Neuron (in vitro differentiated cells): ENCODE measurements around the gene LRRC42.
A peak's percentile ranks its signal among the peaks of the same experiment; 100 is the strongest.

Experiments
- H2AFZ ChIP-seq: one replicate; pipeline ENCODE4 v1.6.1; 2013; ENCODE audit warnings: low read depth, mild to moderate bottlenecking, inconsistent platforms, low read length, moderate library complexity
- H3K27me3 ChIP-seq: one replicate; pipeline ENCODE4 v1.6.1; 2013; ENCODE audit warnings: low read length; ENCODE audit not compliant: insufficient read depth
- H3K36me3 ChIP-seq: one replicate; pipeline ENCODE4 v1.6.1; 2013; ENCODE audit warnings: low read length; ENCODE audit not compliant: insufficient read depth
- H3K4me1 ChIP-seq: one replicate; pipeline ENCODE4 v1.6.1; 2013; ENCODE audit warnings: low read length; ENCODE audit not compliant: insufficient read depth
- H3K4me3 ChIP-seq: 2 replicates; pipeline ENCODE4 v1.5.1; 2013; ENCODE audit warnings: mild to moderate bottlenecking, low read length, moderate library complexity
- H3K9me3 ChIP-seq: one replicate; pipeline ENCODE4 v1.6.1; 2013; ENCODE audit warnings: low read length

LRRC42 gene

DNA sequence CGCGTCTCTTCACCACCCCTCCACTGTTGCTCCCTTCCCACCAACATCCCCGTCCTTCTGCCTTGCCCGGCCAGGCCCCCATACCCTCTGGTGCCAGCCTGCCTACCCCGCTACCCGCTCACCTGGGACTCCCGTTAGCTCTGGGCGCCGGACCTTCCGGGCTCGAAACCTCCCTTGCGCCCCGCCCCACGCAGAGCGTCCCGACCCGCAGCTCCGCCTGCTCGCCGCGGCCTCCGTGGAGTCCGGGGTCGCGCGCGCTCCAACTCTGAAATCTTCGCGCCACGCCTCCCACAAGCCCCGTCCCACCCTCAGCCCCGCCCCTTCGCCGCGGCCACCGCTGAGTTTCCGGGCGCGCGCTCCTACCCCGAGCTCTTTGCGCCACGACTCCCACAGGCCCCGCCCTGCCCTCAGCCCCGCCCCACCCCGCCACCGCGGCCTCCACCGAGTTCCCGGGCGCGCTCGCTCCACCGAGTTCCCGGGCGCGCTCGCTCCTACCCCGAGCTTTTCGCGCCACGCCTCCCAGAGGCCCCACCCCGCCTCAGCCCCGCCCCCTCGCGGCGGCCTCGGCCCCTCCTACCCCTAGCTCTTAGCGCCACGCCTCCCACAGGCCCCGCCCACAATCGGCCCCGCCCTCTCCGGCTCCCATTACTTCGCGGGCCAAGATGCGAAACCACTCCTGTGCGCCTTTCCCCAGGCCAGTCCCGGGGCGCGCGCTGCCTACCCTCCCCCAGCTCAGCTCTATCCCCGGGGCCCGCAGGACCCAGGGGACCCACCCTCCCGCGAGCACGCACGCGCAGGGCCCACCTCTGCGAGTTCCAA, 508 bp upstream of the LRRC42 start, which contains the start of gene IFT25:
Gene IFT25, minus strand, starts transcription at position 267 of the 819 bp plus-strand sequence. CDS start 5,617 bp downstream, outside the sequence.
- Histone ChIP-seq H3K27me3 (no peaks in the 10 kb centered on the region), H3K4me3 (peak within 1 kb of the TSS; percentile 96), H3K36me3 (no peaks in the 10 kb centered on the region)

DNA sequence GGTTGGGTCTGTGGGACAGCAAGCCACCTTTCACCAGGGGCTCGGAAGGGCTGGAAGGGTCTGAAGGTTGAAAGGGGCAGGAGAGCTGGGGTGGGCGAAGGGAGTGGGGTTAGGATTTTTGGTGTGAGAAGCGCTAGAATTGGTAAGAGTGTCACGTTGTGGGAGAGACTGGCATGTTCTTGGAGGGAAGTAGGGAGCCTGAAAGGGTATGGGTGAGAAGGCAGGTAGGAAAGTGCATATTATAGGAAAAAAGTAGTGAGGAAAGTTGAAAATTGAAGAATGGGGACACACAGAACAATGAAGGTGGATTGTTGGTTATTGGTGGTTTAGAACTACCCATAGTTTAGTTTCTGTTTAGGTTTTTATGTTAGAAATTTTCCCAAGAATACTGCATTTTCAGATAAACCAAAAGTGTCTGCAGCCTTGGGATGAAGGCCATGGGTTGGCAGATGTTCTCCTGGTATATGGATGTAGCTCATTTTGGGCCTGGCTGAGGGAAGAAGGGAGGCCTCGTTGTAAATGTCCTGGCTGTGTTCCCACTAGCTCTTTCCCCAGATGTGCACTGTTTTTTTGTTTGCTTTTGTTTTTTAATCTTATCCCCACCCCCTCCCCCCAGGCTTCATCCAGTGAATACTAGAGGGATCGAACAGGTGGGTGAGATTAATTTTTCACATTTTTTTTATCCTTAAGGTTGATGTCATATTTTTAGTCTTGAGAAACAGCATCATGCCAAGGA, 1.2 kb downstream of the LRRC42 start:
- Histone ChIP-seq H3K36me3 (peaks cover 5% of the 10 kb centered on the region), H2AFZ (no peak overlapping the region), H3K4me3 (peak overlapping the region; percentile 57), H3K27me3 (no peaks in the 10 kb centered on the region), H3K9me3 (no peaks in the 10 kb centered on the region), H3K4me1 (peaks cover 32% of the 10 kb centered on the region)

More for the DNA sequence above, 508 bp upstream of the LRRC42 start, which contains the start of gene IFT25:
- Histone ChIP-seq H3K9me3 (no peaks in the 10 kb centered on the region), H3K4me1 (peaks cover 32% of the 10 kb centered on the region), H2AFZ (peak within 1 kb of the TSS; percentile 86)

DNA sequence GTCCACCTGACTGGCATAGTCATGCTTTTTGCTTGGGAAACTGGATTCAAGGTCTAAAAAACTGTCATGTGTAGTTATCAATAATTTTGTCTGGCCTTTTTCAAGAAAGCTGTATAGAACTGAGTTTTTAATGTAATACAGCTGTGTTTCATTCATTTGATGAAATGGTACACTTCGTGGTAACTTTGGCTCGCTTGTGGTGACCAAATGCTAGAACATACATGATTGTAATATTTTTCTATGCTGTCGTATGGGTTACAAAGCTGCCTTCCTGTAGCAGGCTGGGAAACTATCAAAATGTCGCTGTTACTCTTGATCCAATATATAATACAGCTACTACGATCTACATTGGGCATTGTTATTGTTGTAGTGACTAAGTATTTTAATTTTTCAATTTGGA, 2.1 kb downstream of the LRRC42 start:
- H3K27me3 ChIP-seq: no peaks in the 10 kb centered on the region
- peaks cover 14% of the 10 kb centered on the region for H3K36me3 ChIP-seq

GRCh38 chr1:53949023-53949990, 3.2 kb downstream of the LRRC42 start:
- peaks cover 29% of the 10 kb centered on the region for H3K4me1 ChIP-seq
- H3K36me3 ChIP-seq: peaks cover 19% of the 10 kb centered on the region
- no peaks in the 10 kb centered on the region for H3K9me3 ChIP-seq
- H3K4me3 ChIP-seq: no peak overlapping the region
- no peak overlapping the region for H2AFZ ChIP-seq
- no peaks in the 10 kb centered on the region for H3K27me3 ChIP-seq

More for the DNA sequence above, 2.1 kb downstream of the LRRC42 start:
- H3K4me1 ChIP-seq: peaks cover 29% of the 10 kb centered on the region
- no peaks in the 10 kb centered on the region for H3K9me3 ChIP-seq
- no peak overlapping the region for H3K4me3 ChIP-seq
- H2AFZ ChIP-seq: no peak overlapping the region

- peaks cover 22% of the 10 kb centered on the region for H3K4me1 ChIP-seq
- H2AFZ ChIP-seq: no peak overlapping the region
- H3K36me3 ChIP-seq: peaks cover 33% of the 10 kb centered on the region
- H3K9me3 ChIP-seq: no peaks in the 10 kb centered on the region
- H3K4me3 ChIP-seq: no peak overlapping the region
- H3K27me3 ChIP-seq: no peaks in the 10 kb centered on the region
Measured at GRCh38 chr1:53951697-53952096, 5.5 kb downstream of the LRRC42 start.

- H3K27me3 ChIP-seq: no peaks in the 10 kb centered on the region
- no peak overlapping the region for H2AFZ ChIP-seq
- peaks cover 12% of the 10 kb centered on the region for H3K4me1 ChIP-seq
- H3K9me3 ChIP-seq: no peaks in the 10 kb centered on the region
- no peak overlapping the region for H3K4me3 ChIP-seq
- peaks cover 48% of the 10 kb centered on the region for H3K36me3 ChIP-seq
Measured at GRCh38 chr1:53954128-53954527, 8.0 kb downstream of the LRRC42 start.

- Histone ChIP-seq H3K4me1 (no peaks in the 10 kb centered on the region), H2AFZ (no peak overlapping the region), H3K36me3 (peaks cover 67% of the 10 kb centered on the region), H3K27me3 (no peaks in the 10 kb centered on the region), H3K9me3 (no peaks in the 10 kb centered on the region), H3K4me3 (no peak overlapping the region)
Measured at GRCh38 chr1:53956308-53957168, 10.4 kb downstream of the LRRC42 start.

DNA sequence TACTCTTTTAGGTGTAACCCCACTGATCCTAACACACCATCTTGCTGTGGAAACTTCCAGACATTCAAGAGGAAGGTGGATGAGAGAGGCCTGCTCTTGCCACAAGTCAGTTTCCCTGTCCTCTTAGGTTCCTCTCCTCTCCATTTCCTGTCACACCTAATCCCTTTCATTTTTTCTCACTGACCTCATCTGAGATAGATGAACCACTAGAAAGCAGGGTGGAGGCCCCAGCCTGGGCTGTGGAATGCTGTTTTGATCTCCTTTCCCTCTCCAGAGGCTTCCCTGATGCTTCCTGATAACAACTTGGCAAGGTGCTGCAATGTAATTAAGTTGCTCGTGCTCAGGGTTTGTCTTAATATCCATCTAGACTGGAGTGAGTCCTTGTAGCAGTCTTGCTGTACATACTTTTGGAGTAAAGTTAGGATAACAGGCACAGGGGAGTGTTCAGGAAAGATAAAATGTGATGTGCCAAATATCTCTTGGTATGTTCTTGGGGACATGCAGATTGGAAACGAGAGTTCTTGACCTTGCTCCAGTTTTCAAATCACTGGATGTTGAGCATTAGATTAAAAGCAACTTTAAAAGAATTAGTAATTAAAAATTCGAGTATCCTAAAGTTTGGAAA, 11.2 kb downstream of the LRRC42 start:
- Histone ChIP-seq H3K27me3 (no peaks in the 10 kb centered on the region), H3K9me3 (no peaks in the 10 kb centered on the region), H2AFZ (no peak overlapping the region), H3K4me3 (no peak overlapping the region), H3K4me1 (no peaks in the 10 kb centered on the region), H3K36me3 (peaks cover 69% of the 10 kb centered on the region)

DNA sequence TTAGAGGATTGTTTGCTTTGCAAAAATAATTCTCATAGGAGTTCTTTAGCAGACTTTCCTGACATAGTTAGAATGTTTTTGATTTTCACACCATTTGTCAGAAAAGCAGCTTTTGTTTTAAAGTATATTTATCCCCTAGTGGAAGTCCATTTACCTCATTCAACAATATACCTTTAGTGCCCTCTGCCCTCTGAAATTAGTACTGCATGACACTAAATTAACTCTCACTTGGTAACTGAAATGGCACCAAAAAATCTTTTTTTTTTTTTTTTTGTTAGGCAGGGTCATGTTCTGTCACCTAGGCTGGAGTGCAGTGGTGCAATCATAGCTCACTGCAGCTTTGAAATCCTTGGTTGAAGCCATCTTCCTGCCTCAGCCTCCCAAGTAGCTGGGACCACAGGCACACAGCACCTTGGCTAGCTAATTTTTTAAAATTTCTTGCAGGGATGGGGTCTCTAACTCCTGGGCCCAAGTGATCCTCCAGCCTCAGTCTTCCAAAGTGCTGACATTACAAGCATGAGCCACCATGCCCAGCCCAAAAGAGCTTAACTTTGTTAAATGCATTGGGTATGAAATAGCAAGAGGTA, 13.6 kb downstream of the LRRC42 start:
- Histone ChIP-seq H2AFZ (no peak overlapping the region), H3K27me3 (no peaks in the 10 kb centered on the region), H3K9me3 (no peaks in the 10 kb centered on the region), H3K4me1 (no peaks in the 10 kb centered on the region), H3K4me3 (no peak overlapping the region), H3K36me3 (peaks cover 73% of the 10 kb centered on the region)

DNA sequence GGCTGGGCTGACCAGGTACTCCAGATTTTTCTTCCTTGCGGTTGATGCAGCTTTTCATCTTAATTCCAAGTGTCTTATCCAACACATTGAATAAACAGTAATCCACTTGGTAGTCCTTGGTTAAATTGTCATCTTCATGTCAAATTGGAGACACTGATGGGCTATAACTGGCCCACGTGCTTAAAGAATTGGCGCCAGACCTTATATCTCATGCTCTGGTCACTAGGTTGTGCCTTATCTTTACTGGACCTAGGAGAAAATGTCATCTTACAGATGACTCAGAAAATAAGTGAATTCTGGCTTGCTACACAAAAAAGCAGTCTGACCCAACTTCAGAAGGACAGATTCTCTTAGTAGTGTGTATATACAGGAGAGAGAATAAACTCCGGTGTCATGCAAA, 16.2 kb downstream of the LRRC42 start:
- H3K9me3 ChIP-seq: no peaks in the 10 kb centered on the region
- H3K27me3 ChIP-seq: no peaks in the 10 kb centered on the region
- peaks cover 77% of the 10 kb centered on the region for H3K36me3 ChIP-seq
- no peak overlapping the region for H2AFZ ChIP-seq
- H3K4me3 ChIP-seq: no peak overlapping the region
- no peaks in the 10 kb centered on the region for H3K4me1 ChIP-seq

DNA sequence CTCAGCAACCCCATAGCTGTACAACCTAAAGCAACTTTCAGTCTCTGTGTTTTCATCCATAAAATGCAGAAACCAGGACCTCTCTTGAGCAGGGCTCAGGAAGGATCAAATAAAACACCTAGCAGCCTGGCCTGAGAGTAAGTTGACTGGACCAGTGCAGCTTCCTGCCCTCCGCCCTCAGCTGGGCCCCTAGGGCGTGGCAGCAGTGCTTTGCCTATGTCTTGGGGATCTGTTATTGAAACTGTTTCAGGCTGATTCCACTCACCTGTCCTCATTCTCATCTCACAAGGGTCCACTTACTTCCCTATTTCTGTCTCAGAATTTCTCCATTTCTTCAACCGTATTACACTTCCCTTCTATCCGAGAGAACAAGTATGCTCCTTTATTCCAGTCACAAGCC, 17.3 kb downstream of the LRRC42 start:
- peaks cover 81% of the 10 kb centered on the region for H3K36me3 ChIP-seq
- no peak overlapping the region for H2AFZ ChIP-seq
- H3K9me3 ChIP-seq: no peaks in the 10 kb centered on the region
- H3K4me1 ChIP-seq: no peaks in the 10 kb centered on the region
- H3K27me3 ChIP-seq: no peaks in the 10 kb centered on the region
- no peak overlapping the region for H3K4me3 ChIP-seq
